LNCaP clone FGC (cell line): ENCODE data around the gene PDCD10.

Experiments
- DNase-seq: peaks from one replicate; pipeline ENCODE4 v3.0.0-alpha.2; 2011; ENCODE audit warnings: low read depth
- H3K4me3 ChIP-seq: 2 replicates; pipeline ENCODE4 v1.5.1; 2011; ENCODE audit warnings: mild to moderate bottlenecking, low read depth, low read length, control low read depth
- CTCF ChIP-seq: IDR thresholded peaks from 2 replicates; pipeline ENCODE4 v1.5.1; 2012; ENCODE audit warnings: mild to moderate bottlenecking; ENCODE audit not compliant: control insufficient read depth, insufficient read depth; ENCODE audit errors: extremely low read depth

The PDCD10 gene

GRCh38 chr3:167651826-167652225, 82.9 kb downstream of the PDCD10 start:
- no peak for DNase-seq
- TF ChIP-seq CTCF, result no peak

GRCh38 chr3:167650459-167650858, 84.2 kb downstream of the PDCD10 start:
- DNase-seq, result no peak
- TF ChIP-seq CTCF, result no peak
- no peak overlapping the region for H3K4me3 ChIP-seq

More at GRCh38 chr3:167651826-167652225, 82.9 kb downstream of the PDCD10 start:
- no peak overlapping the region for H3K4me3 ChIP-seq

GRCh38 chr3:167649746-167650145, 84.9 kb downstream of the PDCD10 start:
- DNase-seq, result no peak
- H3K4me3 ChIP-seq, result no peak overlapping the region
- TF ChIP-seq CTCF, result no peak

- no peak overlapping the region for H3K4me3 ChIP-seq
- no peak for DNase-seq
- TF ChIP-seq CTCF, result no peak
Observed at GRCh38 chr3:167644611-167645010, 90.1 kb downstream of the PDCD10 start.
